GM12878 (cell line): Measurements from ENCODE around the gene SLC6A11. TPM values are rescaled to one million over a fixed set of nuclear protein-coding genes. Genes with fewer than 3 reads are reported as not detected.

Source experiments
- ATAC-seq: fragments of 200-7000 bp; cut with Tn5 transposase; 3 replicates; pipeline ENCODE4 v1.9.1; 2020; ENCODE audit warnings: mild to moderate bottlenecking, moderate library complexity
- BruUV-seq: library from RNA; stranded (reverse); fragments of 400-500 nt; replicated peaks from 2 replicates; lab custom pipeline; 2021; lab: Mats Ljungman, UMichigan
- CTCF ChIA-PET: fragments of 300-600 bp; sonication (Branson Sonifier 250); formaldehyde crosslinking; extraction: SDS; loops from one replicate; lab custom pipeline; 2021; ENCODE audit warnings: inconsistent platforms; lab: Yijun Ruan, JAX
- POLR2A ChIA-PET: fragments of 350-600 bp; formaldehyde crosslinking; extraction: SDS; loops from one replicate; lab custom pipeline; 2021; ENCODE audit warnings: inconsistent platforms; lab: Charles Lee
- RAD21 ChIA-PET: fragments of 300-600 bp; sonication (Branson Sonifier 250); formaldehyde crosslinking; loops from one replicate; lab custom pipeline; 2023; ENCODE audit warnings: antibody characterized with exemption; ENCODE audit not compliant: unreplicated experiment; lab: Charles Lee
- SMC1A ChIA-PET: fragments of 300-600 bp; sonication (Branson Sonifier 250); formaldehyde crosslinking; loops from one replicate; lab custom pipeline; 2023; ENCODE audit not compliant: unreplicated experiment, uncharacterized antibody; lab: Charles Lee
- DNase-seq: peaks from one replicate; pipeline ENCODE4 v3.0.0-alpha.2; 2011; ENCODE audit warnings: low read depth, low spot score
- FAIRE-seq: peaks from 3 replicates; lab custom pipeline; 2011; peaks lifted over from hg19 to GRCh38; lab: Jason Lieb, UNC
- H2AFZ ChIP-seq: 2 replicates; pipeline ENCODE4 v1.6.0; 2011; ENCODE audit warnings: low read depth, low read length, control low read depth; ENCODE audit not compliant: control insufficient read depth
- H3K27ac ChIP-seq: 2 replicates; pipeline ENCODE4 v1.5.1; 2011; ENCODE audit warnings: control low read depth; ENCODE audit not compliant: control insufficient read depth, insufficient read depth
- H3K27me3 ChIP-seq, 2 experiments: replicated peaks in 1 of 2; 2 replicates each; pipeline versions ENCODE4 v1.6.0 to v1.6.1; 2011; ENCODE audit warnings: low read length in 1 of 2; ENCODE audit not compliant: control insufficient read depth in 2 of 2, insufficient read depth in 2 of 2
- H3K36me3 ChIP-seq, 2 experiments: 2 replicates each; pipeline ENCODE4 v1.5.1; 2011; ENCODE audit warnings: low read length in 1 of 2; ENCODE audit not compliant: control insufficient read depth in 2 of 2, insufficient read depth in 2 of 2
- H3K4me1 ChIP-seq: 2 replicates; pipeline ENCODE4 v1.6.1; 2011; ENCODE audit warnings: mild to moderate bottlenecking, low read length, moderate library complexity, mixed read lengths; ENCODE audit not compliant: control insufficient read depth, insufficient read depth
- H3K4me2 ChIP-seq: 2 replicates; pipeline ENCODE4 v1.6.0; 2011; ENCODE audit warnings: control low read depth; ENCODE audit not compliant: control insufficient read depth, insufficient read depth
- H3K4me3 ChIP-seq: fragments of 200-600 bp; sonication (generic); 2 replicates; pipeline ENCODE4 v1.5.1; 2016
- H3K79me2 ChIP-seq: 2 replicates; pipeline ENCODE4 v1.6.0; 2011; ENCODE audit warnings: low read length; ENCODE audit not compliant: control insufficient read depth, insufficient read depth
- H3K9ac ChIP-seq: 2 replicates; pipeline ENCODE4 v1.8.0; 2011; ENCODE audit warnings: low read length, control low read depth, mixed read lengths; ENCODE audit not compliant: control insufficient read depth, insufficient read depth
- H3K9me3 ChIP-seq: replicated peaks from 3 replicates; pipeline ENCODE4 v1.5.1; 2011; ENCODE audit warnings: mild to moderate bottlenecking, low read length; ENCODE audit not compliant: control insufficient read depth, insufficient read depth
- H4K20me1 ChIP-seq: 2 replicates; pipeline ENCODE4 v1.6.0; 2011; ENCODE audit not compliant: control insufficient read depth, insufficient read depth
- CUX1 ChIP-seq: IDR thresholded peaks from 2 replicates; pipeline ENCODE4 v1.6.1; 2012; ENCODE audit warnings: improper control_type of control experiment, low read depth, low read length; ENCODE audit not compliant: insufficient replicate concordance
- IKZF1 ChIP-seq: fragments of 450-650 bp; conservative IDR thresholded peaks from 2 replicates; pipeline ENCODE4 v1.6.1; 2017; ENCODE audit warnings: antibody characterized with exemption, mild to moderate bottlenecking
- MTA2 ChIP-seq: fragments of 450-650 bp; IDR thresholded peaks from 2 replicates; pipeline ENCODE4 v1.6.1; 2016; ENCODE audit warnings: low read depth, mild to moderate bottlenecking, moderate library complexity
- PAX8 ChIP-seq: fragments of 450-650 bp; IDR thresholded peaks from 2 replicates; pipeline ENCODE4 v1.6.1; 2017; ENCODE audit warnings: mild to moderate bottlenecking, moderate library complexity
- SMARCA5 ChIP-seq: fragments of 450-650 bp; IDR thresholded peaks from 2 replicates; pipeline ENCODE4 v1.6.1; 2017; ENCODE audit warnings: mild to moderate bottlenecking
- SP1 ChIP-seq: IDR thresholded peaks from one replicate; pipeline ENCODE4 v1.6.1; 2011; ENCODE audit warnings: low read depth, low read length
- TAF1 ChIP-seq: IDR thresholded peaks from 2 replicates; pipeline ENCODE4 v1.6.1; 2011; ENCODE audit warnings: mild to moderate bottlenecking, low read depth, low read length, borderline replicate concordance
- WGBS: methylation state at CpG from one replicate; pipeline ENCODE4 v1.1.6; 2016; ENCODE audit warnings: low lambda C conversion rate; ENCODE audit not compliant: insufficient replicate concordance, insufficient coverage; ENCODE audit errors: missing lambda C conversion rate; 5-methylcytosine and 5-hydroxymethylcytosine counted together
- in situ Hi-C: fragments of 300-500 bp; cut with MboI; formaldehyde crosslinking; loops from 9 replicates; pipeline ENCODE4 v1.14.3; 2018; ENCODE audit warnings: mixed read lengths
- intact Hi-C: fragments of 100-400 bp; cut with micrococcal nuclease; formaldehyde crosslinking; loops from one replicate; pipeline ENCODE4 v1.14.2; 2022; ENCODE audit not compliant: unreplicated experiment
- polyA plus RNA-seq, 11 experiments: library from polyadenylated mRNA; depleted of rRNA in 4 of 11; unstranded in 6 of 11; stranded (reverse) in 5 of 11; fragments of >200 nt; fragmentation: Nextera tagmentation in 4 of 11; fragmentation: Illumina TruSeq in 1 of 11; extraction: Ambion mirVana in 4 of 11; extraction: Trizol in 1 of 11; gene quantifications; 1 replicate in 1 of 11; 2 replicates in 10 of 11; pipeline versions ENCODE4 v1.2.1 to v1.2.3, GENCODE V29; 2011 to 2016; ENCODE audit warnings: inconsistent platforms in 2 of 11, missing spikeins in 2 of 11, low read depth in 1 of 11
- total RNA-seq, 4 experiments: library from RNA; depleted of rRNA in 3 of 4; stranded (reverse); fragments of >200 nt in 3 of 4; fragmentation: Illumina TruSeq in 1 of 4; extraction: Trizol in 1 of 4; gene quantifications; 2 replicates each; pipeline versions ENCODE4 v1.2.1 to v1.2.3, GENCODE V29; 2013 to 2021

Gene SLC6A11
- total and polyA plus RNA-seq, 10 of the 15 experiments (the other 5 are each of a cell fraction or from before 2014, with no cell fraction given) = not detected

DNA sequence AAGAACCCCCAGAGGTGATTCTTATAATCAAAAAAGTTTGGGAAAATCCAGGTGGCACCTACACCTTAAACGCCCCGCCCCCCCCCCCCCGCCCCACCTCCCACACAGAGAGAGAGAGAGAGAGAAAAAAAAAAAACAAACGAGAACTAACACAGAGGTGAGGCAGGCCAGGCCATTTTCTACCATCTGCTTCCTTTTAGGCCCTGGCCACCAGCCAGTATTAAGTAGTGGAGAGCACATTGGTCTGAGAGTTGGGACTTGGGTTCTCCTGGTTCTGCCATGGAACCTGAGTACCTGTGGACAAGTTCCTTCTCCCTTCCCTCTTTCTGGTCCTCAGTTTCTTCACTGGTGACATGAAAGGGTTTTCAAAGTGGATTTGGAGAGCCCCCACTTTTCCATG, 60.6 kb downstream of the SLC6A11 start:
- Histone ChIP-seq H3K9ac (no peak overlapping the region), H3K27ac (no peak overlapping the region), H3K4me1 (no peaks in the 10 kb centered on the region), H3K36me3 (no peaks in the 10 kb centered on the region), H3K4me3 (no peak overlapping the region), H3K79me2 (no peaks in the 10 kb centered on the region), H3K4me2 (no peak overlapping the region), H4K20me1 (no peaks in the 10 kb centered on the region), H3K27me3 (peaks cover 0 to 1% of the 10 kb centered on the region in 2 experiments; a peak in 2 of 4 replicates), H2AFZ (no peak overlapping the region), H3K9me3 (no peaks in the 10 kb centered on the region)
- no peak for ATAC-seq
- no TSS peak for BruUV-seq
- ChIA-PET RAD21 (no interaction called here), POLR2A (no interaction called here), SMC1A (no interaction called here), CTCF (no interaction called here)
- TF ChIP-seq MTA2 (no peak), SP1 (no peak), TAF1 (no peak), PAX8 (no peak), IKZF1 (no peak), CUX1 (no peak), SMARCA5 (no peak)
- no CpG with 5 or more reads among the region's 4 CpGs for WGBS
- intact Hi-C loops = no loop called here
- in situ Hi-C loops = no loop called here
- FAIRE-seq = no peak
- no peak for DNase-seq
